22Rv1 (cell line): ENCODE measurements around the gene PSG5.
"Not testable (repeated sequence)": the region's sequence is repeated elsewhere in the genome, so short reads cannot be mapped to it uniquely, and the experiment has no call there.

Source experiments
- ZFX ChIP-seq: fragments of 450-650 bp; IDR thresholded peaks from 2 replicates; pipeline ENCODE4 v1.6.1; 2017; ENCODE audit warnings: antibody characterized with exemption, borderline replicate concordance
- TF ChIP-seq, protein P1 (sequence below): fragments of 450-650 bp; IDR thresholded peaks from 2 replicates; pipeline ENCODE4 v1.5.1; 2017; ENCODE audit warnings: mild to moderate bottlenecking

DNA sequence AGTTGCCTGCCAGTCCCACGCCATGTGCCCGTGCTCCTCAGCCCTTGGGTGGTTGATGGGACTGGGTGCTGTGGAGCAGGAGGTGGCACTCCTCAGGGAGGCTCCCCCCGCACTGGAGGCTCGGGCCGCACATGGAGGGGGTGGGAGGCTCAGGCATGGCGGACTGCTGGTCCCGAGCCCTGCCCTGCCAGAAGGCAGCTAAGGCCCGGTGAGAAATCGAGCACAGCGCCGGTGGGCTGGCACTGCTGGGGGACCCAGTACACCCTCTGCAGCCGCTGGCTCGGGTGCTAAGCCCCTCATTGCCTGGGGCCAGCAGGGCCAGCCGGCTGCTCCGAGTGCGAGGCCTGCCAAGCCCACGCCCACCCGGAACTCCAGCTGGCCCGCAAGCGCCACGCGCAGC is 35.6 kb upstream of the PSG5 start:
- TF ChIP-seq, protein P1, sequence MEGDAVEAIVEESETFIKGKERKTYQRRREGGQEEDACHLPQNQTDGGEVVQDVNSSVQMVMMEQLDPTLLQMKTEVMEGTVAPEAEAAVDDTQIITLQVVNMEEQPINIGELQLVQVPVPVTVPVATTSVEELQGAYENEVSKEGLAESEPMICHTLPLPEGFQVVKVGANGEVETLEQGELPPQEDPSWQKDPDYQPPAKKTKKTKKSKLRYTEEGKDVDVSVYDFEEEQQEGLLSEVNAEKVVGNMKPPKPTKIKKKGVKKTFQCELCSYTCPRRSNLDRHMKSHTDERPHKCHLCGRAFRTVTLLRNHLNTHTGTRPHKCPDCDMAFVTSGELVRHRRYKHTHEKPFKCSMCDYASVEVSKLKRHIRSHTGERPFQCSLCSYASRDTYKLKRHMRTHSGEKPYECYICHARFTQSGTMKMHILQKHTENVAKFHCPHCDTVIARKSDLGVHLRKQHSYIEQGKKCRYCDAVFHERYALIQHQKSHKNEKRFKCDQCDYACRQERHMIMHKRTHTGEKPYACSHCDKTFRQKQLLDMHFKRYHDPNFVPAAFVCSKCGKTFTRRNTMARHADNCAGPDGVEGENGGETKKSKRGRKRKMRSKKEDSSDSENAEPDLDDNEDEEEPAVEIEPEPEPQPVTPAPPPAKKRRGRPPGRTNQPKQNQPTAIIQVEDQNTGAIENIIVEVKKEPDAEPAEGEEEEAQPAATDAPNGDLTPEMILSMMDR: not testable (repeated sequence)
- TF ChIP-seq ZFX: not testable (repeated sequence)
